ENCODE measurements around the gene NSD1. TPM values are rescaled to one million over a fixed set of nuclear protein-coding genes. Genes with fewer than 3 reads are reported as not detected.
A peak's percentile ranks its signal among the peaks of the same experiment; 100 is the strongest.

Gene NSD1
- total RNA-seq, 1 experiment from 2014 or later = 21.9 TPM

DNA sequence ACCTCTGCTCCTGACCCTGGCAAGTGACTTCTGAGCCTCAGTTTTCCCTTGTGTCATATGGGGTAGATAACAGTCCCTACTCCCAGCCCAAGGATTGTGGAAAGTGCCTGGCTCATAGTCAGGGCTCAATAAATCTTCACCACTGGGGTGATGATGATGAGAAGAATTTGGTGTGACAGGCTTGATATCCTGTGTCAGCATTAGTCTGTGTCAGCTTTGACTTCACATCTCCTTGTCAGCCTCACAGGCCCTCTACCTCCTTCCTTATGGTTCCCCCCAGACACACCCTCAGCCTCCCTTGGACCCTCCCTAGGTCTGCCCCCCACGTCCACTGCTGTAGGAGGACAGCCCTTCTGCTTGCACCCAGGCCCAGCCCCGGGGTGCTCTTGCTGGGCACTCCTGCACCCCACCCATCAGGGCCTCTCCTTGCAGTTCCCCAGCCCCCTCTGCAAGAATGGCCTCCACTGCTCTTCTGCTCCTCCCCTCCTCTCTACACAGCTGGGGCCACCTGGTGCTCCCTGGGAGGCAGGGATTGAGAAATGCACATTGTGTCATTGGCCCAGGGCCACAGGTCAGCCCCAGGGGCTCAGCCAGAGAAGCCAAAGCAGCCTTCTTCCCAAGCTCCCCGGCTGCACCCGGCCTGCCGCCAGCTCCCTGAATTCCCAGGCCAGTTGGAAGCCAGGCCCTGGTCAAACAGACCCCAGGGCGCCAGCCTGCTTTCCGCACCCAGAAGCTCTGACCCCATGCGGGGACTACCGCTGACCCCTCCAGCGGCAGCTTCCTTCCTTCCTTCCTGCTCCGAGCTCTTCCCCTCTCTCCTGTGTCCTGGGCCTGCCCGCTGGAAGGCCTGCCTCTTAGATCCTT is 39.1 kb upstream of the NSD1 start:
- in situ Hi-C loops (cut with HindIII; ENCODE audit: low pct_unique_long_range_greater_than_20kb, low sequenced_read_pairs) = no loop called here
- no peak for DNase-seq (ENCODE audit: low read depth, low spot score)

DNA sequence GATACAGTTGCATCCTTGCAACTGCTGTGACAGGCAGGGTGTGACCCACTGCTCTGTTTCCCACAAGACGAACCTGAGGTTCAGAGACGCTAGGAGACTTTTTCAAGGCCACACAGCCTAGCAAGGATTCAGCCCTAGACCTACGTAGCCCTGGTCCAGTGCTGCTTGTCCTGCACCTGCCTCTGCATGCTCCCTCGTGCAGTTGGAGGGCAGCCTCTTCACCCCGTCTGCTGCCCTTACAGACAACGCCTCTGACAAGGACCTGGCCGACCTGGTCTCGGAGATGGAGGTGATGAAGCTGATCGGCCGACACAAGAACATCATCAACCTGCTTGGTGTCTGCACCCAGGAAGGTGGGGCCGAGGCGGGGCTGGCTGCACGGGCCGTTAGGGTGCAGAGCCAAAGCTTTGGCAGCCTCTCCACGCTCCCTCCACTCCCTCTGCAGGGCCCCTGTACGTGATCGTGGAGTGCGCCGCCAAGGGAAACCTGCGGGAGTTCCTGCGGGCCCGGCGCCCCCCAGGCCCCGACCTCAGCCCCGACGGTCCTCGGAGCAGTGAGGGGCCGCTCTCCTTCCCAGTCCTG is 38.4 kb upstream of the NSD1 start:
- in situ Hi-C loops (cut with HindIII; ENCODE audit: low pct_unique_long_range_greater_than_20kb, low sequenced_read_pairs) = no loop called here
- no peak for DNase-seq (ENCODE audit: low read depth, low spot score)

DNA sequence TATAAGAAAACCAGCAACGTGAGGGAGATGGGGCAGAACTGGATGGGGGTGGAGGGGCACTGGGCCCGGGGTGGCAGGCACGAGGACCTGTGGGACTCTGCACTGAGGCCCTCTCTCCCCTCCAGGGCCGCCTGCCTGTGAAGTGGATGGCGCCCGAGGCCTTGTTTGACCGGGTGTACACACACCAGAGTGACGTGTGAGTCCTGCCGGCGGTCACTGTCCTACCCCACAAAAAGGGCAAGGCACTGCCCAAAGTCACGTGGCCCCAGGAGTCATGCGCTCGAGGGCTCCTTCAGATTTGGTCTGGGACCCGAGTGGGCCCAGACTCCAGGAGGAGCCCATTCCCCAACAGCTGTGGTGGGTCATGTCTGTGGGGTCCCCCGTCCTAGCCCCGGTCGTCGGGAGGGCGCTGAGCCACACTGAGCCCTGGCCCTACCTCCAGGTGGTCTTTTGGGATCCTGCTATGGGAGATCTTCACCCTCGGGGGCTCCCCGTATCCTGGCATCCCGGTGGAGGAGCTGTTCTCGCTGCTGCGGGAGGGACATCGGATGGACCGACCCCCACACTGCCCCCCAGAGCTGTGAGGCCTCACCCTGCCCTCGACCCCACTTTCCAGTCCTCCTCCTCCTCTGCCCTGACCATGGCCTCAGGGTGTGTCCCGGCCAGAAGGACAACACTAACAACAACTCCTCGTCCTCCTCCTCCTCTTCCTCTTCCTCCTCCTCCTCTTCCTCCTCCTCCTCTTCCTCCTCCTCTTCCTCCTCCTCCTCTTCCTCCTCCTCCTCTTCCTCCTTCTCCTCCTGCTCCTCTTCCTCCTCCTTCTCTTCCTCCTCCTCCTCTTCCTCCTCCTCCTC is 37.2 kb upstream of the NSD1 start:
- no peak for DNase-seq (ENCODE audit: low read depth, low spot score)
- in situ Hi-C loops (cut with HindIII; ENCODE audit: low pct_unique_long_range_greater_than_20kb, low sequenced_read_pairs) = no loop called here

DNA sequence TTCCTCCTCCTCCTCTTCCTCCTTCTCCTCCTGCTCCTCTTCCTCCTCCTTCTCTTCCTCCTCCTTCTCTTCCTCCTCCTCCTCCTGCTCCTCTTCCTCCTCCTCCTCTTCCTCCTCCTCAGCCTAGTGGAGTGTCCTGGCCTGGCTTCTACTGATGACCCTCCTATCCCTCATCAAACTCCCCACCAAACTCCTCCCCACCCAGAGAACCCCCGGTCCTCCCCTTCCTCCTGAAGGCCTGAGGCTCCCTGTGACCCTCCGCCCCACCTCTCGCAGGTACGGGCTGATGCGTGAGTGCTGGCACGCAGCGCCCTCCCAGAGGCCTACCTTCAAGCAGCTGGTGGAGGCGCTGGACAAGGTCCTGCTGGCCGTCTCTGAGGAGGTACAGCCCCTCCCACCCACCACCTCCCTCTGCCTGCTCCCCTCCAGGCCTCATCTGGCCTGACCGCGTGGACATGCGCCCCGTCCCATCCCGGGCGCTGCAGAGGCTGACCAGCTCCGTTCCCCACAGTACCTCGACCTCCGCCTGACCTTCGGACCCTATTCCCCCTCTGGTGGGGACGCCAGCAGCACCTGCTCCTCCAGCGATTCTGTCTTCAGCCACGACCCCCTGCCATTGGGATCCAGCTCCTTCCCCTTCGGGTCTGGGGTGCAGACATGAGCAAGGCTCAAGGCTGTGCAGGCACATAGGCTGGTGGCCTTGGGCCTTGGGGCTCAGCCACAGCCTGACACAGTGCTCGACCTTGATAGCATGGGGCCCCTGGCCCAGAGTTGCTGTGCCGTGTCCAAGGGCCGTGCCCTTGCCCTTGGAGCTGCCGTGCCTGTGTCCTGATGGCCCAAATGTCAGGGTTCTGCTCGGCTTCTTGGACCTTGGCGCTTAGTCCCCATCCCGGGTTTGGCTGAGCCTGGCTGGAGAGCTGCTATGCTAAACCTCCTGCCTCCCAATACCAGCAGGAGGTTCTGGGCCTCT is 36.3 kb upstream of the NSD1 start:
- in situ Hi-C loops (cut with HindIII; ENCODE audit: low pct_unique_long_range_greater_than_20kb, low sequenced_read_pairs) = no loop called here
- DNase-seq (ENCODE audit: low read depth, low spot score) = no peak

DNA sequence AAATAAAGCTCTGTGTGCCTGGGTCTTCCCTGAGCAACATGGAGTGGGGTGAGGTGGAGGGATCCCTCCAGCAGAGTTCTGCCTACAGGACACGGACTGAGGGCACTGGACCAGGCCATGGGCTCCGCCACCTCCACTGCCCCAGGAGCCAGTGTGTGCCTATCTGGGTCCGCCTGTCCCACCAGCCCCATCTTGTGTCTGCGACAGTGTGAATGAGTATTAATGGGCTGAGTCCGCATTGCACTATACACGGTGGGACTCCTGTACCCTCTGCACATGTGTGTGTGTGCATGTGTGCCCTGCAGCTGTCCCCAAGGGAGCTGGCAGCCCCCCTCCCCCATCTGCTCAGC is 35.5 kb upstream of the NSD1 start:
- in situ Hi-C loops (cut with HindIII; ENCODE audit: low pct_unique_long_range_greater_than_20kb, low sequenced_read_pairs) = no loop called here
- DNase-seq (ENCODE audit: low read depth, low spot score) = no peak

DNA sequence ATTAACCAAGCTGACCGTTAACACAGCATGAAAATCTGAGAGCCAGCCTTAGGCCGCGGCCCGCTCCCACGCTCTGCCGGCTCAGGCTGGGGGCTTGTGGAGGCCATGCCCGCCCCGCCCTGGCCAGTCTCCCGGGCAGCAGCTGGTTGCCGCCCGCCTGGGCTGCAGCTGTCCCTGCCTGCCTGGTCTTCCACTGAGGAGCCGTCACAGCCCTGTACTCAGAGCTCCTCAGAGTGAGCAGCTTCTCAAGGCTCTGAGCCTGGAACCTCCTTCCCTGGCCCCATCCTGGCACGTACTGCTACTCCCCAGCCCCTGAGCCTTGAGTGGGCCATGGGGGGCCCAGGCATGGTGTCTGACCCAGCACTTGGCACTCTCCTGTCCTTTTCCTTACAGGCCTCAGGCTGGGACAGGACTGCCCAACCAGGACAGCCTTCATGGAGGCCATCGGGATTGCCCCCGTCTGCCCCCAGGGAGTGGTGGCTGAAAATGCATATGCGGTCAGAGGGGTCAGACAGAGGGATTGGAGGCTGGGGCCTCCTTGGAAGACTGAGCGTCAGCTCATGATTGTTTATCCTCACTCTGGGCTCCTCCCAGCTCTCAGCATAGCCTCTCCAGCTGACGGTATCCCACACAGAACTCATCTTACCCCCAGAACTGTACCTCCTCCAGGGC is 35.0 kb upstream of the NSD1 start:
- DNase-seq (ENCODE audit: low read depth, low spot score) = no peak
- in situ Hi-C loops (cut with HindIII; ENCODE audit: low pct_unique_long_range_greater_than_20kb, low sequenced_read_pairs) = no loop called here

DNA sequence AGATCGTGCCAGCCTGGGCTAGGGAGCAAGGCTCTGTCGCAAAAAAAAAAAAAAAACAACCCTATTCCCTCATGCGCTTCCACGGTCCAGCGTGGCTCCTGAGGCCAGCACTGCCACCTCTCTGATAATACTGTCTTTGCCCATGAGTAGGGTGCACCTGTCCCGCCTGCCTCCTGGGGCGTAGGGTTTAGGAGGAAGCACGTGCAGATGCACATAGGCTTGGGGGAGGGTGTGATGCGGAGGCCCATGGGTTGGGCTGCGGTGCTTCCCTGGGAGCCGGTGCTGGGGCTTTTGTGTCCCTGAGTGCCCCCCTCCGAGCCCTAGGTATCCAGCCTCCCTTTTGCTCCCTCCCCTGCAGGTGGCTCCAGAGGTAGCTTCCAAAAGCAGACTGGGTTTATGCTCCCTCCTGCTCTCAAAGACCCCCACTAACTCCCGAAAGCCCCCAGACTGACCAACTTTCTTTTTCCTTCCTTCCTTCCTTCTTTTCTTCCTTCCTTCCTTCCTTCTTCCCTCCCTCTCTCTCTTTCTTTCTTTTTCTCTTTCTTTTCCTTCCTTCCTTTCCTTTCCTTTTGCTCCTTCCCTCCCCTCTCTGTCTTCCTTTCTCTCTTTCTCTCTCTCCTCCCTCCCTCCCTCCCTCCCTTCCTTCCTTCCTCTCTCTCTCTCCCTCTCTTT is 34.0 kb upstream of the NSD1 start:
- DNase-seq (ENCODE audit: low read depth, low spot score) = no peak
- in situ Hi-C loops (cut with HindIII; ENCODE audit: low pct_unique_long_range_greater_than_20kb, low sequenced_read_pairs) = no loop called here

DNA sequence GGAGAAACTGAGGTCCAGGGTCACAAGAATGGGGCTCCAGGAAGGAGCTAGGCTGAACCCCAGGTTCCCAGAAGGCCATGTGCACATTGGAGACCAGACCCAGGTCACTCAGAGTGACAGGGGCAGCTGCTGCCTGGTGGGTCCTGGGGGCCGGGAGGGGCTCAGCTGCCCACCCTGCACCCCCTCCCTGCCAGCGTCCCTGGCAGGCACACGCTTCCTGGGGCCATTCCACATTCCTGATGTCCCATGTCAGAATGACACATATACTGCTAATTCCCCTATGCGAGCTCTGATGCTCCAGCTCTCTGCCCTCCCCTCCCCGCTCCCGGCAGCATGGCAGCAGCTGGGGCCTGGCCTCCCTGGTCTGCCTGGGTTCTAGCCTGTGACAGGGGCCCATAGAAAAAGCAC is 32.9 kb upstream of the NSD1 start:
- in situ Hi-C loops (cut with HindIII; ENCODE audit: low pct_unique_long_range_greater_than_20kb, low sequenced_read_pairs) = no loop called here
- DNase-seq (ENCODE audit: low read depth, low spot score) = no peak

DNA sequence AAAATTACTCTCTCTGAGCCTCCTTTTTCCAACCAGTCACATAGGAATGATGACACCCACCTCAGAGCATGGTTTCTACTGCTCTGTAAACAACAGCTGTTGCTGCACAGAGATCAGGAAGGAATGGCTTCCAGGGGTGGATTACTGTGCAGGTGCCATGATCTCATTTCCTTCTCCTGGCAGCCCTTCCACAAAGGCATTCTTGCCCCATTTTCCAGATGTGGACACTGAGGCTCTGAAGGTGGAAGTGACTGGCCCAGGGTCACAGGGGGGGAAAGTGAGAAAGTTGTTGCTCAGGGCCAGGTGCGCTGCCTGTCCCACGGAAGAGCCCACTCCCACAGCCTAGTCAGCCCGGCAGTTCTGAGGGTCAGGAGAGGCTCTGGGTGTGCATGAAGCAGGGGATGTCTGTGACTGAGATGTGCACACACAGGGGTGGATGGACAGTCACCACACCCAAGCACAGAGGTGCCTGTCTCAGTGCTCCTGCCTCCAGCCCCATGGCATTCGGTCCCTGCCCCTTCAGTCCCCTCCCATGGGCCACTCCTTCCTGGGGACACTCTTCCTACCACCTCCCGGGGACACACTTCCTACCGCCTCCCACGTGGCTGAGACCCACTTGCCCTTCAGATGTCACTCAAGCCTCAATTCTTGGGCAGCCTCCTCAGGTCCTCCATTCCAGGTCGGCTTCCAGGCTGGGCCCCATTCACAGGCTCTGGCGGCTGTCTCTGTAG is 29.9 kb upstream of the NSD1 start:
- no peak for DNase-seq (ENCODE audit: low read depth, low spot score)
- in situ Hi-C loops (cut with HindIII; ENCODE audit: low pct_unique_long_range_greater_than_20kb, low sequenced_read_pairs) = no loop called here

DNA sequence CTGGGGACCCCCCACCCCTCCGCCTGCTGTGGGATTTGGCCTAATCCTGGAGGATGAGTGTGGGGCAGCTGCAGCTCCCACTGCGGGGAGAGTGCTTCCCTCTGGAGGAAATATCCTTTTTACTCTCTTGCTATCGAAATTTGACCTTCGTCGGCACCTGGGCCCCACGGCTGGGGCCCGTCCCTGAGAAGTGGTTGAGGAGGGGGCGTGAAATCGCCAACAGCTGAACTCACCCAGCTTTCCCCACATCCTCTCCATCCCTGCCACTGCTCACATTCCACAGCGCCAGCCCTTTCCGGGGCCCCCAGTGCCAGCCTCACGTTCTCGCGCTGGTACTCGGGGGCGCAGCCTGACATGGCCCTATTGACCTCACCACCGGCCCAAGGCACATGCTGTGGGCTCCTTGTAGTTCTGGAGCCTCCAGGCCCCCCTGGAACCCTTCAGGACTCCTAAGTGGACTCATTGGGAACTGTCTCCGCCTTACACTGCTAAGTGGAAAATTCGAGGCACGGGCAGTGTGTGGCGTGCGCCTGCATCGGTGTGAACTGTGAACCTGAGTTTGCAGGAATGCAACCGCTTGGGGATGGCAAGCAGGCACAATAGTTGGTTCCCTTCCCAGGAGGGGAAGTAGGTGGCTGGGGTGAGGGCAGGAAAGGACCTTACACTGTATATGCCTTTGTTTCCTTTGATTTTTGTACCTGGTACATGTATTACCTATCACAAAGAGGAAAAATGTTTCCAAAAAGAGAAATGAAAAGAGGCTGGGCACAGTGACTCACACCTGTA is 27.7 kb upstream of the NSD1 start:
- in situ Hi-C loops (cut with HindIII; ENCODE audit: low pct_unique_long_range_greater_than_20kb, low sequenced_read_pairs) = no loop called here
- DNase-seq (ENCODE audit: low read depth, low spot score) = no peak

DNA sequence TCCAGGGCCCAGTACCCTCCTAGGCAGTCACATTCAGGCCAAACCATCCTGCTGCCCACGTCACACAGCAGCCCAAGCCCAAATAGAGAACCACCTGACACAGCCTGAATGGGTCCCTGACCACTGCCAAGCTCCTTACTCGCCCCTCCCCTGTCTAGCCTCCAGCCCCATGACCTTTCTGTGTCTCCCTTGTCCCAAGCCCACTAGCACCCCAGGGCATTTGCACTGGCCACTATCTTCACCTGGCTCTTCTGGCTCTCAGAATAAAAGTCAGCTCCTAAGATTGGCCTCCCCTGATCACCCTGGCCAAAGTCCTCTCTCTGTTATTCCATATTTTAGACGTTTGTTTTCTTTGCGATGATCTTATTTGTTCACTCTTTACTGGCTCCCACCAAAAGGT is 26.4 kb upstream of the NSD1 start:
- DNase-seq (ENCODE audit: low read depth, low spot score) = no peak
- in situ Hi-C loops (cut with HindIII; ENCODE audit: low pct_unique_long_range_greater_than_20kb, low sequenced_read_pairs) = no loop called here

DNA sequence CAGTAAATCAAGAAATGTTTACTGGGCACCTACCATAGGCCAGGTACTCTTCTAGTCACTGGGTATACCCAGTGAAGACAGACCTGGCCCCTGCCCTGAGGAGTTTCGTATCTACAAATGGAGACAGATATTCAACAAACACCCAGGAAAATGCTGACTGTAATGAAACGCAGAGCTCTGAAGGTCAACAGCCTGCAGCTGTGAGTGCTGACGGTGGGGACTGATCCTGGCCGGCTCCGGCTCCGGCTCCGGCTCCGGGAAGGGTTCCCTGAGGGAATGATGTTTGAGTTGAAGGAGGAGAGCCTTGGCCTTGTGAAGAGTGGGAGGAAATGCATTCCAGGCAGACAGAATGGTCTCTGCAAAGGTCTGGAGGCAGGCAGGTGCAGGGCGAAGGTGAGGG is 23.8 kb upstream of the NSD1 start:
- in situ Hi-C loops (cut with HindIII; ENCODE audit: low pct_unique_long_range_greater_than_20kb, low sequenced_read_pairs) = no loop called here
- no peak for DNase-seq (ENCODE audit: low read depth, low spot score)

DNA sequence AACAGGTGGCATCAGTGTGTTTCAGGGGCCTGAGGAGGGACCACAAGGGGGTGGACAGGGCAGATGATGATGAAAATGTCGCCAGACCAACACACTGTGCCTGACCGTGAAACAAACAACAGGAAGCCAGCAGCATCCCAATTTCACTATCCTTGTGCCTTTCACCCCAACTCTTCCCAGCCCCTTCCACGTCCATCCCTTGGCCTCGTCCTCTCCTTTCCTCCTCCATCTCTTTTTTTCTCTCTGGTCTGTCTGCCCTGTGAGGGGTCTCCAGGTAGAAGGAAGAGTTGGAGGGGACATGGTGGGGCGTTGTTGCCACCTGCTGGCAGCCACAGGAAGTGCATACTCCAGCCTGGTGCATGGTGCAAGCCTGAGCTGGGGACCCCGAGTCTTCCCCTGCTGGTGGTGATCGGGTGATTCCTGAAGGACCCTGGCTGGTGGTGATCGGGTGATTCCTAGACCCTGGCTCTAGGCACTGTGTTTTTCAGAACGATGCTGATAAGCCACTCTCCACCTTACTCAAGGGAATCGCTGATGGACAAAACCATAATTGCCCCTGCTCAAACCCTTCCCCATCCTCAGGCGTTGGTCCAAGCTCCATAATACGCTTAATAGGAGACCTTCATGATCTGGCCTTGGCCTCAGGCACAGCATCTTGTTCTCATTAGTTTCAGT is 21.7 kb upstream of the NSD1 start:
- in situ Hi-C loops (cut with HindIII; ENCODE audit: low pct_unique_long_range_greater_than_20kb, low sequenced_read_pairs) = no loop called here
- peak; percentile 64 for DNase-seq (ENCODE audit: low read depth, low spot score)

DNA sequence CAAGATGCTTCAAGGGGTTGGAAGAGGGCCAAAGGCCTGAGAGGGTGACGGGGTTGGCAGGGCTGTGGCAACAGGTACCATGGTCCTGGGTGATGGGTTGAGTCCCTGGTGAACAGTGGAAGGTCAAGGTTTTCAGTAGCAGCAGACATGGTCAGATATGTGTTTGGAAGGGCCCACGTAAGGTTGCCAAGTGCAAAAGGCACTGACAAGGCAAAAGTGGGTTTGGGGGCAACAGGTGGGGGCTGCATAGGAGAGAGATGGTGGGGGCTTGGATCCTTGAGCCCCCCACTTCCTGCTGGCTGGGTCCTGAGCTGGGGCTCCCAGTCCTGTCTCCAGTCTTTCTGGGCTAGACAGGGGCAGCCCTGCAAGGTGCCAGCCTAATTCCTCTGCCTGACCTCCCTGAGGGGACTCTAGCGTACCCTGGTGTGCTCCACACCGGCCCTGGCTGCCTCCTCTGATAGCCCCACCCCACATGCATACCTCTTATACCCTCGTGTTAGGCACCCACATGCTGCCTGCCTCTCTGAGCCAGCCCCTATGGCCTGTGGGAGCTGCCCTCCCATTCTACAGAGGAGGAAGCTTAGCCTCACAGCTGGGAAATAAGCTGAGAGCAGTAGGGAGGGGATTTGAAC is 20.9 kb upstream of the NSD1 start:
- DNase-seq (ENCODE audit: low read depth, low spot score) = no peak
- in situ Hi-C loops (cut with HindIII; ENCODE audit: low pct_unique_long_range_greater_than_20kb, low sequenced_read_pairs) = no loop called here
